ENCODE measurements around the gene CDCP1. TPM values are rescaled to one million over a fixed set of nuclear protein-coding genes. Genes with fewer than 3 reads are reported as not detected.

CDCP1 gene
- total and polyA plus RNA-seq, 7 donors: 0.01 to 1.4 (median 0.27) TPM

- Histone ChIP-seq H3K9me3 (no peaks in the 10 kb centered on the region), H3K4me1 (no peaks in the 10 kb centered on the region), H3K27ac (no peak overlapping the region), H3K27me3 (ENCODE audit: insufficient read depth in 3 of 3, low read length in 2 of 3) (no peaks in the 10 kb centered on the region), H3K4me3 (no peak overlapping the region), H3K36me3 (ENCODE audit: insufficient read depth in 1 of 2, low read depth in 1 of 2) (no peaks in the 10 kb centered on the region)
- 42 to 70% (median 50%) methylated on average over 1 of the region's 1 CpG for WGBS, 3 donors
- ATAC-seq: no peak
- intact Hi-C loops (cut with DNase I): no loop called here
- no peak for DNase-seq
- TF ChIP-seq, protein P1, sequence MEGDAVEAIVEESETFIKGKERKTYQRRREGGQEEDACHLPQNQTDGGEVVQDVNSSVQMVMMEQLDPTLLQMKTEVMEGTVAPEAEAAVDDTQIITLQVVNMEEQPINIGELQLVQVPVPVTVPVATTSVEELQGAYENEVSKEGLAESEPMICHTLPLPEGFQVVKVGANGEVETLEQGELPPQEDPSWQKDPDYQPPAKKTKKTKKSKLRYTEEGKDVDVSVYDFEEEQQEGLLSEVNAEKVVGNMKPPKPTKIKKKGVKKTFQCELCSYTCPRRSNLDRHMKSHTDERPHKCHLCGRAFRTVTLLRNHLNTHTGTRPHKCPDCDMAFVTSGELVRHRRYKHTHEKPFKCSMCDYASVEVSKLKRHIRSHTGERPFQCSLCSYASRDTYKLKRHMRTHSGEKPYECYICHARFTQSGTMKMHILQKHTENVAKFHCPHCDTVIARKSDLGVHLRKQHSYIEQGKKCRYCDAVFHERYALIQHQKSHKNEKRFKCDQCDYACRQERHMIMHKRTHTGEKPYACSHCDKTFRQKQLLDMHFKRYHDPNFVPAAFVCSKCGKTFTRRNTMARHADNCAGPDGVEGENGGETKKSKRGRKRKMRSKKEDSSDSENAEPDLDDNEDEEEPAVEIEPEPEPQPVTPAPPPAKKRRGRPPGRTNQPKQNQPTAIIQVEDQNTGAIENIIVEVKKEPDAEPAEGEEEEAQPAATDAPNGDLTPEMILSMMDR (IDR thresholded peaks at IDR 0.05): no peak
These were observed 61.8 kb downstream of the CDCP1 start for GRCh38 chr3:45084361-45084760.

DNA sequence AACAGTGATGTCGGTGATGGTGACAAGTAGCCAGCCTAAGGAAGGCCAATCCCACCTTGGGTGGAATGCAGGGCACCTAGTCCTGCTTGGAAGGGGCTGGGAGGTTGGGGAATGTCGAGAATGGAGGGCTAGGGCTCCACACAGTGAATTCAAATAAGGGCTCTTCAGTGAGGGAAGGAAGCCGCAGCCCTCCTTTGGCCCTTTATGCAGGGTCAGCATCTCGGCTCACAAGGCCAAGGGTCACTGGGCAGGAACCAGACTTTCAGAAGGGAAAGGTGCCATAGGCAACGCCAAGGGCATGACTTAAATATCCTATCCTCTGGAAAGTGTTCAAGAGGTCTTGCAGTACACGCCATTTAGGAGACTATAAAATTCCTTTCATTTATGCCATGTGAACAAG lies 63.2 kb downstream of the CDCP1 start:
- 64 to 68% (median 66%) methylated on average over 6 of the region's 6 CpGs for WGBS, 3 donors
- no peak for ATAC-seq
- no peaks in the 10 kb centered on the region for H3K36me3 ChIP-seq (ENCODE audit: insufficient read depth in 1 of 2, low read depth in 1 of 2)
- TF ChIP-seq, protein P1 (IDR thresholded peaks at IDR 0.05): no peak
- no peaks in the 10 kb centered on the region for H3K4me1 ChIP-seq
- H3K27me3 ChIP-seq (ENCODE audit: insufficient read depth in 3 of 3, low read length in 2 of 3): no peaks in the 10 kb centered on the region
- H3K27ac ChIP-seq: no peak overlapping the region
- no peaks in the 10 kb centered on the region for H3K9me3 ChIP-seq
- no peak overlapping the region for H3K4me3 ChIP-seq
- DNase-seq: no peak
- intact Hi-C loops (cut with DNase I): no loop called here

GRCh38 chr3:45082142-45082538 lies 64.0 kb downstream of the CDCP1 start:
- intact Hi-C loops (cut with DNase I): no loop called here
- no peak overlapping the region for H3K4me3 ChIP-seq
- no peaks in the 10 kb centered on the region for H3K9me3 ChIP-seq
- H3K4me1 ChIP-seq: no peaks in the 10 kb centered on the region
- TF ChIP-seq, protein P1 (IDR thresholded peaks at IDR 0.05): no peak
- H3K36me3 ChIP-seq (ENCODE audit: insufficient read depth in 1 of 2, low read depth in 1 of 2): no peaks in the 10 kb centered on the region
- no peak overlapping the region for H3K27ac ChIP-seq
- H3K27me3 ChIP-seq (ENCODE audit: insufficient read depth in 3 of 3, low read length in 2 of 3): no peaks in the 10 kb centered on the region
- ATAC-seq (no peak), DNase-seq (no peak)
- 60 to 75% (median 64%) methylated on average over 5 of the region's 5 CpGs for WGBS, 3 donors

GRCh38 chr3:45081506-45082141 lies 64.6 kb downstream of the CDCP1 start:
- DNase-seq: no peak
- TF ChIP-seq, protein P1 (IDR thresholded peaks at IDR 0.05): no peak
- Histone ChIP-seq H3K4me1 (no peaks in the 10 kb centered on the region), H3K27ac (no peak overlapping the region), H3K27me3 (ENCODE audit: insufficient read depth in 3 of 3, low read length in 2 of 3) (no peaks in the 10 kb centered on the region), H3K4me3 (no peak overlapping the region), H3K36me3 (ENCODE audit: insufficient read depth in 1 of 2, low read depth in 1 of 2) (no peaks in the 10 kb centered on the region), H3K9me3 (no peaks in the 10 kb centered on the region)
- intact Hi-C loops (cut with DNase I): no loop called here
- no peak for ATAC-seq
- WGBS, 3 donors: 55 to 72% (median 66%) methylated on average over 2 of the region's 2 CpGs

DNA sequence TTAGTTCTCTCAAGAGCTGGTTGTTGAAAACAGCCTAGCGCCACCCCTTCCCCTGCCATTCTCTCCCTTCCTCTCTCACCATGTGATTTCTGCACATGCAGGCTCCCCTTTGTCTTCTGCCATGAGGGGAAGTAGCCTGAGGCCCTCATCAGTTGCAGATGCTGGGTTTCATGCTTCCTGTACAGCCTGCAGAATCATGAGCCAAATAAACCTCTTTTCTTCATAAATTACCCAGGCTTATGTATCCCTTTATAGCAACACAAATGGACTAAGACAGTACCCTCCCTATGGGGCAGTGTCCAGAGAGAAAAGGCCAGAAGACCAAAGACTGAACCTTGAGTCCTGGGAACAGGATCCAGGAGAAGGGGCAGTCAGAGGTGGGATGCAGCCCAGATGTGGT lies 65.4 kb downstream of the CDCP1 start:
- no peaks in the 10 kb centered on the region for H3K9me3 ChIP-seq
- DNase-seq: no peak
- intact Hi-C loops (cut with DNase I): no loop called here
- TF ChIP-seq, protein P1 (IDR thresholded peaks at IDR 0.05): no peak
- no peak overlapping the region for H3K4me3 ChIP-seq
- 73 to 88% (median 87%) methylated on average over 1 of the region's 1 CpG for WGBS, 3 donors
- no peaks in the 10 kb centered on the region for H3K4me1 ChIP-seq
- H3K27me3 ChIP-seq (ENCODE audit: insufficient read depth in 3 of 3, low read length in 2 of 3): no peaks in the 10 kb centered on the region
- no peaks in the 10 kb centered on the region for H3K36me3 ChIP-seq (ENCODE audit: insufficient read depth in 1 of 2, low read depth in 1 of 2)
- H3K27ac ChIP-seq: no peak overlapping the region
- no peak for ATAC-seq

All from psoas muscle (tissue), 8 donors.